Tibial nerve (tissue), 4 donors: ENCODE results near the gene GALK1. TPM values are rescaled to one million over a fixed set of nuclear protein-coding genes. Genes with fewer than 3 reads are reported as not detected.

ENCODE experiments used
- DNase-seq, 2 donors: peaks; one replicate each; pipeline ENCODE4 v3.0.0-alpha.2; 2019; ENCODE audit warnings: low spot score in 2 of 2
- H3K27ac ChIP-seq, 4 donors: fragments of 200-600 bp; sonication (generic) in 3 of 4; one replicate each; pipeline ENCODE4 v1.5.1; 2017 to 2019; ENCODE audit warnings: mild to moderate bottlenecking in 1 of 4
- H3K27me3 ChIP-seq, 2 donors: fragments of 200-600 bp; sonication (generic) in 1 of 2; one replicate each; pipeline versions ENCODE4 v1.5.1 to v1.6.0; 2017 to 2019
- H3K36me3 ChIP-seq, 3 donors: fragments of 200-600 bp; sonication (generic); one replicate each; pipeline ENCODE4 v1.5.1; 2018 to 2019
- H3K4me1 ChIP-seq, 4 donors: fragments of 200-600 bp; sonication (generic) in 3 of 4; one replicate each; pipeline ENCODE4 v1.5.1; 2017 to 2019
- H3K4me3 ChIP-seq, 4 donors: fragments of 200-600 bp; sonication (generic) in 3 of 4; one replicate each; pipeline ENCODE4 v1.5.1; 2017 to 2019; ENCODE audit warnings: mild to moderate bottlenecking in 1 of 4, moderate library complexity in 1 of 4
- H3K9me3 ChIP-seq, 4 donors: fragments of 200-600 bp; sonication (generic) in 3 of 4; one replicate each; pipeline ENCODE4 v1.5.1; 2017 to 2019
- EP300 ChIP-seq, 2 donors: sonication (generic); formaldehyde crosslinking; IDR thresholded peaks; one replicate each; pipeline ENCODE4 v1.6.1; 2017; ENCODE audit warnings: antibody characterized with exemption in 2 of 2, mild to moderate bottlenecking in 1 of 2
- POLR2A ChIP-seq, 2 donors: fragments of 450-650 bp; IDR thresholded peaks; one replicate each; pipeline ENCODE4 v1.6.1; 2017; ENCODE audit warnings: antibody characterized with exemption in 2 of 2, mild to moderate bottlenecking in 2 of 2, moderate library complexity in 2 of 2
- WGBS, 2 donors: methylation state at CpG; one replicate each; pipeline ENCODE4 v1.1.5; 2018; 5-methylcytosine and 5-hydroxymethylcytosine counted together
- total RNA-seq, 4 donors: library from RNA; depleted of rRNA; stranded (reverse); fragments of >200 nt; gene quantifications; one replicate each; pipeline ENCODE4 v1.1.0, GENCODE V29; 2016
- TF ChIP-seq, protein P1 (sequence below), 5 experiments: fragments of 200-600 bp in 3 of 5; fragments of 450-650 bp in 2 of 5; sonication (generic) in 3 of 5; IDR thresholded peaks; one replicate each; pipeline ENCODE4 v1.5.1; 2016 to 2019; ENCODE audit warnings: antibody characterized with exemption in 5 of 5, mild to moderate bottlenecking in 3 of 5, moderate library complexity in 2 of 5

GALK1 gene
- total RNA-seq, 4 donors from 2014 or later = 54.5 to 57.5 (median 55.6) TPM

DNA sequence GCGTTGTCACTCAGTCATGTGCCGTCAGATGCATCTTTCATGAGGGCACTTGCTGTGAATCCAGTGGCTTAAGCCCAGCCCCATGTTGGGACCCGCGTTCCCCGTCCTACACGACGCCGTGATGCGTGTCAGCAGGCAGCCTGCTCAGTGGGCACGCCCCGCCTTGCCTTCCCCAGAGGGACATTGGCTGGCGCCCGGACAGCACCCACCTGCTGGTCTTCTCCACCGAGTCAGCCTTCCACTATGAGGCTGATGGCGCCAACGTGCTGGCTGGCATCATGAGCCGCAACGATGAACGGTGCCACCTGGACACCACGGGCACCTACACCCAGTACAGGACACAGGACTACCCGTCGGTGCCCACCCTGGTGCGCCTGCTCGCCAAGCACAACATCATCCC is 34.9 kb downstream of the GALK1 start:
- H3K9me3 ChIP-seq = no peaks in the 10 kb centered on the region
- TF ChIP-seq POLR2A (IDR thresholded peaks at IDR 0.05) (no peak), EP300 (IDR thresholded peaks at IDR 0.05) (no peak)
- TF ChIP-seq, protein P1, sequence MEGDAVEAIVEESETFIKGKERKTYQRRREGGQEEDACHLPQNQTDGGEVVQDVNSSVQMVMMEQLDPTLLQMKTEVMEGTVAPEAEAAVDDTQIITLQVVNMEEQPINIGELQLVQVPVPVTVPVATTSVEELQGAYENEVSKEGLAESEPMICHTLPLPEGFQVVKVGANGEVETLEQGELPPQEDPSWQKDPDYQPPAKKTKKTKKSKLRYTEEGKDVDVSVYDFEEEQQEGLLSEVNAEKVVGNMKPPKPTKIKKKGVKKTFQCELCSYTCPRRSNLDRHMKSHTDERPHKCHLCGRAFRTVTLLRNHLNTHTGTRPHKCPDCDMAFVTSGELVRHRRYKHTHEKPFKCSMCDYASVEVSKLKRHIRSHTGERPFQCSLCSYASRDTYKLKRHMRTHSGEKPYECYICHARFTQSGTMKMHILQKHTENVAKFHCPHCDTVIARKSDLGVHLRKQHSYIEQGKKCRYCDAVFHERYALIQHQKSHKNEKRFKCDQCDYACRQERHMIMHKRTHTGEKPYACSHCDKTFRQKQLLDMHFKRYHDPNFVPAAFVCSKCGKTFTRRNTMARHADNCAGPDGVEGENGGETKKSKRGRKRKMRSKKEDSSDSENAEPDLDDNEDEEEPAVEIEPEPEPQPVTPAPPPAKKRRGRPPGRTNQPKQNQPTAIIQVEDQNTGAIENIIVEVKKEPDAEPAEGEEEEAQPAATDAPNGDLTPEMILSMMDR (IDR thresholded peaks at IDR 0.05) = no peak
- peak overlapping the region in 1 of 4 donors; percentile 13 for H3K27ac ChIP-seq
- no peak overlapping the region for H3K4me3 ChIP-seq
- peaks cover 0 to 16% (median 0%) of the 10 kb centered on the region in 4 donors for H3K4me1 ChIP-seq
- no peak for DNase-seq
- 90 to 91% methylated on average over 19 to 24 of the region's 24 CpGs for WGBS, 2 donors
- peaks cover 5 to 96% (median 14%) of the 10 kb centered on the region in 3 donors for H3K36me3 ChIP-seq
- H3K27me3 ChIP-seq = no peaks in the 10 kb centered on the region

DNA sequence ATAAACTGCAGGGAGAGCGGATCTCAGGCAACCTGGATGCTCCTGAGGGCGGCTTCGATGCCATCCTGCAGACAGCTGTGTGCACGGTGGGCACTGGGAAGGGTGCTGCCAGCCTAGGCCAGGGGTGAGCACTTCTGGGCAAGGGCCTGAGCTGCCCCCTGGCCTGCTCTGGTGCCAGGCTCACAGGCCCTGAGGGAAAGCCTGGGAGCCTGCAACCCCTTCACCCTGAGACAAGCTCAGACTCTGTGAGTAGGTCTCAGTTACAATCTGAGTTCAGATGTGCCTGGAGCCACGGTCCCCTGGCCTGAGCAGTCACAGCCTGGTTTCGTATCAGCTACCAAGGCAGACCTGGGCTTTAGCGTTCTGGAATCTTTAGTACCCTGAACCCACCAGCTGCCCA is 35.6 kb downstream of the GALK1 start:
- TF ChIP-seq, protein P1 (IDR thresholded peaks at IDR 0.05) = no peak
- TF ChIP-seq EP300 (IDR thresholded peaks at IDR 0.05) (no peak), POLR2A (IDR thresholded peaks at IDR 0.05) (no peak)
- 86 to 90% methylated on average over 7 of the region's 7 CpGs for WGBS, 2 donors
- Histone ChIP-seq H3K27ac (no peak overlapping the region), H3K4me3 (no peak overlapping the region), H3K36me3 (peaks cover 5 to 100% (median 14%) of the 10 kb centered on the region in 3 donors), H3K4me1 (peaks cover 0 to 20% (median 1%) of the 10 kb centered on the region in 4 donors), H3K9me3 (no peaks in the 10 kb centered on the region), H3K27me3 (no peaks in the 10 kb centered on the region)
- DNase-seq = no peak

DNA sequence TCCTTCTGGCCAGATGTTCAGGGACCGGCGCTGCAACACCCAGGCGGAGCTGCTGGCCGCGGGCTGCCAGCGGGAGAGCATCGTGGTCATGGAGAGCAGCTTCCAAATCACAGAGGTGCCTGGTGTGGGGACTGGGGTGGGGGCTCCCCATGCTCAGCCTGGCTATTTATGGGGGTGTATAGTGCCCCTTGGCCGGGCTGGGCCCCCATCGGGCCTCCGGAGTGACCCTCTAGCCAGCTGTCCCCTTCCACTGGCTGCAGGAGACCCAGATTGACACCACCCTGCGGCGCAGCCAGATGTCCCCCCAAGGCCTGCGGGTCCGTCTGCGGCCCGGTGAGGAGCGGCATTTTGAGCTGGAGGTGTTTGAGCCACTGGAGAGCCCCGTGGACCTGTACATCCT is 37.6 kb downstream of the GALK1 start:
- H3K36me3 ChIP-seq = peaks cover 5 to 87% (median 14%) of the 10 kb centered on the region in 3 donors
- DNase-seq = no peak
- TF ChIP-seq EP300 (IDR thresholded peaks at IDR 0.05) = no peak
- TF ChIP-seq, protein P1 (IDR thresholded peaks at IDR 0.05) = no peak
- TF ChIP-seq POLR2A (IDR thresholded peaks at IDR 0.05) = no peak
- no peak overlapping the region for H3K4me3 ChIP-seq
- H3K4me1 ChIP-seq = peaks cover 0 to 34% (median 13%) of the 10 kb centered on the region in 4 donors
- H3K9me3 ChIP-seq = no peaks in the 10 kb centered on the region
- peak overlapping the region in 2 of 4 donors; percentile 4 to 98 for H3K27ac ChIP-seq
- WGBS, 2 donors = 93 to 95% methylated on average over 8 to 11 of the region's 18 CpGs
- peaks cover 0 to 8% of the 10 kb centered on the region in 2 donors for H3K27me3 ChIP-seq

DNA sequence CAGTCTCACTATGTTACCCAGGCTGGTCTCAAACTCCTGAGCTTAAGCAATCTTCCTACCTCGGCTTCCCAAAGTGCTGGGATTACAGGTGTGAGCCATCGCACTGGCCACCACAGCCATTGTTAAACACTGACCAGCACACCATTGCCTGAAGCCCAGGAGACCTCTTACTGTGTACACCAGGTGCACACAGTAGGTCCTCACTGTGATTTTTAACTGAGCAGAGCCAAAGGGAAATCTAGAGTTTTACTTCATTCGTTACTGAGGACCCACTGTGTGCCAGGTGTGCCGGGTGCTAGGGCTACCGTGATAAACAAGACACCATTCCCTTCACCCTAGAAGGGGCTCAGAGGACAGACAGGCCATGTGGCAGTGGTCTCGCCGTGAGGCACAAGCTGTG is 39.5 kb downstream of the GALK1 start:
- TF ChIP-seq, protein P1 (IDR thresholded peaks at IDR 0.05) = no peak
- TF ChIP-seq EP300 (IDR thresholded peaks at IDR 0.05) (no peak), POLR2A (IDR thresholded peaks at IDR 0.05) (no peak)
- peaks cover 0 to 23% of the 10 kb centered on the region in 2 donors for H3K27me3 ChIP-seq
- peaks cover 5 to 68% (median 9%) of the 10 kb centered on the region in 3 donors for H3K36me3 ChIP-seq

DNA sequence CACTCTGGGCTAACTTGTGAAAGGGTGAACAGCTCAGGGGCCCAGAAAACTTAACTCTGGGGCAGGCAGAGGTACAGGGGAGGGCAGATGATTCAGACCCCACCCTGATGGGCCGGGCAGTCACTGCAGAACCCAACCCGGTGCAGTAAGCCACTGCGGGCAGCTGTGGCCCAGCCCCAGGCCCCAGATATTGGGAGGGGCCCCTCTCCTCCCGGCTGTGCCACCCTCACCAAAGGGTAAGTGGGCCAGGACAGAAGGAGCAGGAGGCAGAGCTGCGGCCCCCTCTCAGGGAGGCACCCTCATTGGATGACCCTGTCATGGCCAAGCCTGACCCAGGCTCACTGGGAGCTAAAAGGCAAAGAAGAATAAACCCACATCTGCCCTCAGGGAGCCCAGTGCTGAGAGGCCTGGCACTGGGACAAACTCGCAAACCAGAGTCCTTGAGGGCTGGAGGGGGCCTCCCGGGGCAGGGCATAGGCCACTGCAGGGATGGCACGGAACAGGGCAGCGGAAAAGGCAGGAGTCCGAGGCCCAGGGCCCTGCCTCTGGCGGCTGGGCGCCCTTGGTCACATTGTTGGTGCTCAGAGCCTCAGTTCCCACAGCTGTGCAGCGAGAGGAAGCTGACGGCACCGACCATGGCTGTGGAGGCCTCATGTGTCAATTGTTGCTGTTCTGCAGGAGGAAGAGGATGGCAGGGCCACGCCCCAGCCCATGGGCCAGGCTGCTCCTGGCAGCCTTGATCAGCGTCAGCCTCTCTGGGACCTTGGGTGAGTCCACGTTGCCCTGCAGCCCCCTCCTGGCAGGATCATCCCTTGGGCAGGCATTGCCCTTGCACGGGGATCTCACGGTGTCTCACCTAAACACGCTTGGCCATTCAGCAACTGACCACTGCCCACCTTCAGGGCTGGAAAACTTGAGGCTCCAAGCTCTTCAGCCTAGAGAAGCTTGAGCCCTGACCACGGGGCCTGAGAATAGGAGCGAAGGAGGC is 40.7 kb downstream of the GALK1 start:
- Histone ChIP-seq H3K4me1 (peaks cover 0 to 60% (median 21%) of the 10 kb centered on the region in 4 donors), H3K9me3 (no peaks in the 10 kb centered on the region), H3K4me3 (peak overlapping the region in 3 of 4 donors; percentile 57 to 84 (median 74)), H3K27me3 (peaks cover 0 to 26% of the 10 kb centered on the region in 2 donors), H3K36me3 (peaks cover 3 to 56% (median 3%) of the 10 kb centered on the region in 3 donors), H3K27ac (peak overlapping the region; percentile 89 to 98 (median 95))
- no peak for DNase-seq
- peak in 1 of 2 donors; percentile 20 for TF ChIP-seq EP300 (IDR thresholded peaks at IDR 0.05)
- TF ChIP-seq, protein P1 (IDR thresholded peaks at IDR 0.05) = no peak
- 53 to 55% methylated on average over 16 to 18 of the region's 23 CpGs for WGBS, 2 donors

More for the DNA sequence above, 39.5 kb downstream of the GALK1 start:
- 90 to 93% methylated on average over 7 of the region's 7 CpGs for WGBS, 2 donors
- Histone ChIP-seq H3K4me3 (no peak overlapping the region), H3K27ac (peak overlapping the region in 2 of 4 donors; percentile 95 to 98), H3K9me3 (no peaks in the 10 kb centered on the region), H3K4me1 (peaks cover 0 to 48% (median 15%) of the 10 kb centered on the region in 4 donors)
- DNase-seq = no peak
